Endothelial cell of coronary artery (primary cell): ENCODE data around the gene ADGRG7. TPM values are rescaled to one million over a fixed set of nuclear protein-coding genes. Genes with fewer than 3 reads are reported as not detected.

ENCODE experiments used
- total RNA-seq: library from RNA; depleted of rRNA; stranded (reverse); fragments of >200 nt; gene quantifications from 2 replicates; pipeline ENCODE4 v1.2.3, GENCODE V29; 2014

The ADGRG7 gene
- not detected in 2 replicates for total RNA-seq

GRCh38 chr3:100609305-100609704, at the start of gene ADGRG7:
TSS of gene ADGRG7 (plus strand) at chr3:100609601. CDS start at chr3:100609857, 256 bp downstream.

GRCh38 chr3:100708989-100709841, 99.8 kb downstream of the ADGRG7 start, which contains the start of gene TFG:
TSS of gene TFG (plus strand) at chr3:100709494. CDS start at chr3:100713686, 4,192 bp downstream.

Other genes starting within 250 kb of the ADGRG7 start
- 33.6 and 37.7 TPM in 2 replicates for gene TOMM70, start 208.5 kb upstream of the ADGRG7 start, total RNA-seq
- gene LNP1, start 208.1 kb upstream of the ADGRG7 start, total RNA-seq = 0.94 and 0.99 TPM in 2 replicates
- 2.8 and 13.7 TPM in 2 replicates for gene TMEM45A, start 117.0 kb upstream of the ADGRG7 start, total RNA-seq
- 47.4 and 58.1 TPM in 2 replicates for gene TFG, start 99.9 kb downstream of the ADGRG7 start, total RNA-seq